Globus pallidus (tissue), 1 donor: Measurements from ENCODE around the gene SNX4.
"Not testable (repeated sequence)": the region's sequence is repeated elsewhere in the genome, so short reads cannot be mapped to it uniquely, and the experiment has no call there.

Experiments
- DNase-seq: peaks from one replicate; pipeline ENCODE4 v3.0.0-alpha.2; 2015; ENCODE audit warnings: low spot score

Gene SNX4

DNA sequence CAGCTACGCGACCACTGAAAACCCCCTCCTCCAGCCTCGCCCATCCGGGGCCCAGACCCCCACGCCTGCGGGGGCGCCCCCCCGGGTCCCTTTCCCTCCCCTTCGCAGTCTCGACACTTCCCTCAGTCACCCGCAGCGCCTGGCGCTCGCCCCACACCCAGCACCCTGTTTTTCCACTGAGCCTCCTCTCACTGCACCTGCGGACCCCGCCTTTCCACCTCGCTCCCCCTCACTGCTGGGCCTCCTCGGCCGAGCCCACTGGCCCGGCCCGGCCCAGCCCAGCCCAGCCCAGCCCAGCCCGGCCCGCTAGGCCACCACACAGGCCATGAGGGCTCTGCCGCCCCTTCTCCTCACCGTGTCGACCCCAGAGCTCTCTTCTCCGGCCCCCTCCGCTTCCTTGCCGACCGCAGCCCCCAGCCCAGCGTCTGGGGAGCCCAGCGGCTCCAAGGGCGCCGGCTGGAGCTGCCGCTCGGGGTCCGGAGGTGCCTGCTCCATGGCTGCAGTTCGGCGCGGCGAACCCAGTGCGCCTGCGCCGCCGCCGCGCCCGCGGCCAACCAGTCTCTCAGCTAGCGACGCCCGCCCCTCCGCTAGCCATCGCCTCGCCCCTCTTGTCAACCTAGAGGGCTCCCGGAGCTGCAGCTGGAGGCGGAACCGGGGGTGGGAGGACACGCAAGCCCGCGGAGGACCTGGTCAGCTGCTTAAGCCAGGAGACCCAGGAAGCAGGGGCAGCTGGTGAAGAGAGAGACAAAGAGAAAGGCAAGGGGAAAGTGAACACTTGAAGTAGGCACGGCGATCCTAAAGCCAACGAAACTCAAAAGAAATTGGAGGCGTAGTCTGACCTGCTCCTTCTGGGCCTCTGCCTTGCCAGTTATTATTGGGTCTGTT is at the start of gene SNX4:
Gene SNX4 (minus strand): TSS at position 525 of the 885 bp plus-strand sequence. CDS start 30 bp downstream, at position 495.
- DNase-seq, result peak; percentile 89

DNA sequence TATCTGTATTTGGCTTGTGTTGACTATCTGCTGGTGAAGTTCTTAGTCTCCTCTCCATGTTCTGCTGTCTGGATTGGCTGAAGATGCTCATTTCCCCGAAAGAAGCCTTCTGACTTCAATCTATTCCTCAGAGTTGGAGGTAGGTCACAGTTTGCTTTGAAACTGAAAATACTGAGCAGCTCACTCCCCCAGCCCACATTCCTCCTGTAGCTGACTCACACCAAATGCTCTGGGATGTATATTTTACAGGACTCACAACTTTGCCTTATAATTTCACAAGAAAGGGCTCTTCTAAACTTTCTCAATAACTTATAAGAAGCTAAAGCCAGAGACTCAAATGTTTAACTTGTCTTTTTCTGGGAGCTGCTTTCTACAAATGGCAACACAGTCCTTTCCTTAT is 36.3 kb upstream of the SNX4 start:
- no peak for DNase-seq

DNA sequence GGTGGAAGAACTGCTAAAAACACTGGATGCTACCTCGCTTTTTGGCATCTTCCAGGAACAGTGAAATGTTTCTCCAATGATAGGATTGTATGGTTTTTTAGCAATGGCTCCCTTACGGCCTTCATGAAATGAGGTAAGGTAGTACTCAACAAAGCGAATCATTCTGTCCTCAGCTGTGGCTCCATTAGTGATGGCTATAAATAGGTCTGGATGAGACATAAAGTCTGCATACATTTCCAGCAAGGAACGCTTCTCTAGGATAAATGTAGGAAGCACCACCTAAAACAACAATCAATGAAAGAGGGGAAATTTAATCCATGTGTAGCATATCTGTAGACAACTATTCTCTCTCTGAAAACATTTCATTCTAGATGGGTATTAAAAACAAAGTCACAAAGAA is 32.4 kb upstream of the SNX4 start:
- DNase-seq, result no peak

- DNase-seq, result no peak
Measured at GRCh38 chr3:125528920-125529319, 8.9 kb upstream of the SNX4 start.

DNA sequence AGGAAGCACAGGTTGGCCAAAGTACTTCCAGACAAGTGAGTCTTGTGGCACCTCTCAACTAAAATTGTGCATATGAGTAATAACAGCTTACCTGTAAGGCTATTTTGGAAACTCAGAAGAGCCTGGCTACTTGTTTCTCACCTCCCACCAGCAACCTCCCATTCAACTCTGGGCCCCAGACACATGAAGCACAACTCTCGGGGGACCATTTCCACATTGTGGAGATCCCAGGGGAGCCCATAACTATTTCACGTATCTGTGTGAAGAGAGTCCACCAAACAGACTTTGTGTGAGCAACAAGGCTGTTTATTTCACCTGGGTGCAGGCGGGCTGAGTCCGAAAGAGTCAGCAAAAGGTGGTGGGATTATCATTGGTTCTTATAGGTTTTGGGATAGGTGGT is 5.2 kb upstream of the SNX4 start:
- DNase-seq, result no peak

DNA sequence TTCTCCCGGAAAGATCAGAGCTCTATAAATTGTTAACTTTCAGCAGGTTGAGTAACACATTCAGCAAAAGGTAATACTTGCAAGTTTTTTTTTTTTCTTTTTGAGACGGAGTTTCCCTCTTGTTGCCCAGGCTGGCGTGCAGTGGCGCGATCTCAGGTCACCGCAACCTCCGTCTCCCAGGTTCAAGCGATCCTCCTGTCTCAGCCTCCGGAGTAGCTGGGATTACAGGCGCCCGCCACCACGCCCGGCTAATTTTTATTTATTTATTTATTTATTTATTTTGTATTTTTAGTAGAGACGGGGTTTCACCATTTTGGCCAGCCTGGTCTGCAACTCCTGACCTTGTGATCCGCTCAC is 539 bp upstream of the SNX4 start:
- not testable (repeated sequence) for DNase-seq

DNA sequence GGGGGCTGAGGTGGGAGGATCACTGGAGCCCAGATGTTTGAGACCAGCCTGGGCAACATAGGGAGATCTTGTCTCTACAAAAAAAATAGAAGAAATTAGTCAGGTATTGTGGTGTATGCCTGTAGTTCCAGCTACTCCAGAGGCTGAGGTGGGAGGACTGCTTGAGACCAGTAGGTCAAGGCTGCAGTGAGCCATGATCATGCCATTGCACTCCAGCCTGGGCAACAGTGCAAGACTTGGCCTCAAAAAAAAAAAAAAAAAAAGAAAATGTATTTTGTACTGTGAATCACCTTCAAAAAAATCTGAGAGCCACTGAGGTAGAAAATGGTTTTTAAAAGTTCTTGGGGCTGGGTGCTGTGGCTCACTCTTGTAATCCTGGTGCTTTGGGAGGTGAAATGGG is 4.6 kb downstream of the SNX4 start:
- no peak for DNase-seq

GRCh38 chr3:125513490-125514115 is 6.4 kb downstream of the SNX4 start:
- DNase-seq, result no peak

DNA sequence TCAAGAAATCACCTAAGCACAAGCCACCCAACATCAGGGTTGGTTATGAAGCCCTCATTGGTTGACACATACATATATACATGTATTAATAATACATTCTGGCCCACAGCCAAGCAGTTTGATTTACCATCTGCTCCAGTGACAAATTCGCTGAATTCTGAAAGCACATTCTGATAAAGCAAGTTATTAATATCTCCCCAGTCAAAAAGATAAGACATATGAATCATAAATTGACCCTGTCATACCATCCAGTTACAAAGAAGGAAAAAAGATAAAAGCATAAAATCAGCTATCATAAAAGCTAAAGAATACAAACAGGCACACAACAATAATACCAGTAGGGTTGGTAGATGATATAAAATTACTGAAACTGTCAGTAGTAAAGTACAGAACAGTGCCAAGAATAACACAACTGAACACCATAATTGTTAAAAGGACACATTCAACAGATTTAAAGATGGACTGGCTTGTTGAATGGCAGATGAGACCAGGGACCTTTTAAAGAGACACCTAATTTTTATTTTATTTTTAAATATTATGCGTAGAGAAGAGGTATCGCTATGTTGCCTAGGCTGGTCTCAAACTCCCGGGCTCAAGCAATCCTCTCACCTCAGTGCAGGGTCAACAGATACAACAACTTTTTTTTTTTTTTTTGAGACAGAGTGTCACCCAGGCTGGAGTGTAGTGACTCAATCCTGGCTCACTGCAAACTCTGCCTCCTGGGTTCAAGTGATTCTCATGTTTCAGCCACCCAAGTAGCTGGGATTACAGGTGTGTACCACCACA is 7.7 kb downstream of the SNX4 start:
- DNase-seq, result no peak

DNA sequence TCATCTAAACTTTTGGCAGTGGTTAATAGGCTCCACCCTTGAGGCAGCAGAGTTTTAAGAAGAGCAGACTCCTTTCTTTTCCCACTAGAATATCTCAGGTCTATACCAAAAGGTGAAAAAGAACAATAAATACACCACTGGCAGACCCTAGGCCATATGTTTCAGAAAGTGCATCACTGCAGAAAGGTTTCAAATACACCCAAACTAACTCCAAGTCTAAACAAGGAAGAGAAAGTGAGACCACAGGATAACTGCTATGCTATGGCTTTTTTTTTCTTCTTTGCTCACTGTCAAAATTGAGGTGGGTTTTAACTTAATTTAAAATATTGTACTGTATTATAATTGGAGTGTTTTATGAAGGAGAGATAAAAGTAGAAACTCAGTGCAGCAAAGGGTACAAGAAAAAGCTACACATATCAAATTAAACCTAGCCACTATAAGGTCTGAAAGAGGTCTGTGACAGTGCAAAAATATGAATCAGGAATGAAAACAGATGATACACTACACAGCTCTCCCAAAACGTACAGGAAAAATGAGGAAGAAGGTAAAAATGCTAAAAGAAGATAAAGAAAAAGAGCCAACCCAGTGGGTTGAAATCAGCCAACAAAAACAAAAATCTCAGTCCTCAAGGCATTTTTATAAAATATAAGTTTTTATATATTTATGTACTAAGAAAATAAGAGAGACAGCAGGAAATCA is 8.4 kb downstream of the SNX4 start:
- DNase-seq, result no peak

- no peak for DNase-seq
Measured at GRCh38 chr3:125507128-125507527, 12.9 kb downstream of the SNX4 start.

- DNase-seq, result no peak
Measured at GRCh38 chr3:125498630-125499029, 21.4 kb downstream of the SNX4 start.

GRCh38 chr3:125496701-125497100 is 23.3 kb downstream of the SNX4 start:
- no peak for DNase-seq

DNA sequence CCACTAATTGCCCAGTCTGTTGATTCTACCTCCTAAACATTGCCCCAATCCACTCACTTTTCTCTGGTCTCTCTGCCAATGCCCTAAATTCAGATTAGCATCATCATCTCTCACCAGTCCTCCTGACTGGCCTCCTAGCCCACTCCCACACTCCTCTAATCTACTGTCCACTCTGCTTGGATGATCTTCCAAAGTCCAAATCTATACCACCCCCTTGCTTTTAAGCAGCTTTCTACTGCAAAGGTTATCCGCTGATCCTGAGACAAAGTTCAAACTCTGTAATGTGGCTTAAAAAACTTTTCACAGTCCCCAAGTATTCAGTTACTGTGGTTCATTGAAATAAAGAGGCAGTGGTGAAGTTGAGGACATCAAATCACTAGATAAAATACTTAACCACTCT is 37.6 kb downstream of the SNX4 start:
- no peak for DNase-seq

- DNase-seq, result no peak
Measured at GRCh38 chr3:125481786-125482185, 38.2 kb downstream of the SNX4 start.

DNA sequence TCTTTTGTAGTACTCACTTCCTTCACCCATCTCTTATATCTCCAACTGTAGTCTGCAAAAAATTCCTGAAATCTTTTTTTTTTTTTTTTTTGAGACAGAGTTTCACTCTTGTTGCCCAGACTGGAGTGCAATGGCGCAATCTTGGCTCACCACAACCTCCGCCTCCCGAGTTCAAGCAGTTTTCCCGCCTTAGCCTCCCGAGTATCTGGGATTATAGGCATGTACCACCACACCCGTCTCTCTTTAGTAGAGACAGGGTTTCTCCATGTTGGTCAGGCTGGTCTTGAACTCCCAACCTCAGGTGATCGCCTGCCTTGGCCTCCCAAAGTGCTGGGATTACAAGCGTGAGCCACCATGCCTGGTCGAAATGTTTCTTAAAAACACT is 38.6 kb downstream of the SNX4 start:
- not testable (repeated sequence) for DNase-seq

GRCh38 chr3:125480656-125481374 is 39.2 kb downstream of the SNX4 start:
- no peak for DNase-seq

GRCh38 chr3:125479091-125479490 is 40.9 kb downstream of the SNX4 start:
- DNase-seq, result no peak

- no peak for DNase-seq
Measured at GRCh38 chr3:125478326-125478725, 41.7 kb downstream of the SNX4 start.

DNA sequence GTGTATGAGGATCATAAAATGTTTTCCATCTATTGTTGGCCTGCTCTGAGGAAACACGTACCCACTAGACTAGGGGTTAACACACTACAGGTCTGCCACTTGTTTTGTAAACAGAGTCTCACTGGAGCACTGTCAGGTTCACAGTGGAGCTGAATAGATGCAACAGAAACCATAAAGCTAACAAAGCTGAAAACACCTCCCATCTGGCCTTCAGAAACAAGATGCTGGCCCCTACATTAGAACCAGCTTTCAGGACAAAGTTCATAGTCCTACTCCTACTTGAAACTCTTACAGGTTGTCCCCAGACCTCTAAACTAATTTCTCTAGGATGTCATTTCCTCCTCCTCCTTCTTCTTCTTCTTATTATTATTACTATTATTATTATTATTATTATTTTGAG is 42.3 kb downstream of the SNX4 start:
- no peak for DNase-seq

DNA sequence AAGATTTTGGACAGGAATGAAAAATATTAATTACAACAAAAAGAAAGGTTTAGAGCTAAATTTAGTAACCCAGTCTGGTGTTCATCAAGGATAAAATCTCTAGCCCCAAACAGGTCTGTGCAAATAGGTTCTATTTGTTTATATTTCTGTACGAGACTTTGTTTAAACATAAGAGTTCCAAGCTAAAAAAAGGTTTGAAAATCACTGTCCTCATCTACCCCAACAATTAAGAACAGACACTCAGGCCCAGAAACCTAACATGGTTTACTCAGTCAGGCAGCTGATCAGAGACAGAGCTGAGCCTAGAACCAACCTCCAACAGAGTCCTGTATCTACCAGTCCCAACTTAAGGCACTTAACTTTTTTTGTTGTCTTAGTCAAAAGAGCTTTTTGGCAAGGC is 49.3 kb downstream of the SNX4 start:
- DNase-seq, result no peak
